ENCODE results near the gene TMEM42.
A peak's percentile ranks its signal among the peaks of the same experiment; 100 is the strongest.

Gene TMEM42

DNA sequence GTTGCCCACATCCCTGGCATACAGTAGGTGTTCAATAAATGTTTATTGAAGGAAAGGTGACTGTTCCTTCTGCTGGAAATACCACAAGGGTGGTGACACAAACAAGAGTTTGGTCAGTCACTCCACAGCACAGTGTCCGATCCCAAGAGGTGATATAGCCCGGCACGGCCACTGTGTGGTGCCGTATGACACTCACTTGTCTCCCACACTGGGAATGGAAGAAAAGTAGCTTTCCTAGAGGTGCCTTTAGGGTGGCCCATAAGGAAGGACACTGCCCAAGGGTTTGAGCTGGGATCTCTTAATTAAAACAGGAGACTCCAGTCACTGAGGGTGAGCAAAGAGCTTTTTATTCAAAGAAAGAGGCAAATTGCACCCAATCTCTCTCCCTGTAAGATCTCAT is 53.2 kb downstream of the TMEM42 start:
- peak; percentile 33 for DNase-seq

Data from NCI-H82 (cell line).